Peyer's patch (tissue), 4 donors: ENCODE measurements around the gene SERINC5. TPM values are rescaled to one million over a fixed set of nuclear protein-coding genes. Genes with fewer than 3 reads are reported as not detected.

ENCODE experiments used
- DNase-seq, 3 donors: peaks; one replicate each; pipeline ENCODE4 v3.0.0-alpha.2; 2017 to 2019
- H3K27ac ChIP-seq, 4 donors: fragments of 200-600 bp; sonication (generic); one replicate each; pipeline ENCODE4 v1.5.1; 2016 to 2019
- H3K27me3 ChIP-seq, 2 donors: fragments of 200-600 bp; sonication (generic); one replicate each; pipeline ENCODE4 v1.5.1; 2019
- H3K36me3 ChIP-seq, 3 donors: fragments of 200-600 bp; sonication (generic); one replicate each; pipeline ENCODE4 v1.5.1; 2016 to 2019
- H3K4me1 ChIP-seq, 4 donors: fragments of 200-600 bp; sonication (generic); one replicate each; pipeline ENCODE4 v1.5.1; 2016 to 2019
- H3K4me3 ChIP-seq, 4 donors: fragments of 200-600 bp; sonication (generic); 1 replicate in 3 of 4; 2 replicates in 1 of 4; pipeline ENCODE4 v1.5.1; 2016 to 2019; ENCODE audit warnings: mild to moderate bottlenecking in 1 of 4
- H3K9me3 ChIP-seq, 4 donors: fragments of 200-600 bp; sonication (generic); one replicate each; pipeline ENCODE4 v1.5.1; 2016 to 2019; ENCODE audit warnings: mild to moderate bottlenecking in 1 of 4
- CTCF ChIP-seq, 6 experiments: fragments of 450-650 bp in 4 of 6; fragments of 200-600 bp in 2 of 6; sonication (generic) in 1 of 6; IDR thresholded peaks; one replicate each; pipeline ENCODE4 v1.5.1; 2017 to 2019; ENCODE audit warnings: antibody characterized with exemption in 6 of 6, mild to moderate bottlenecking in 3 of 6, moderate library complexity in 1 of 6
- POLR2A ChIP-seq, 2 donors: fragments of 450-650 bp; IDR thresholded peaks; one replicate each; pipeline ENCODE4 v1.5.1; 2017; ENCODE audit warnings: antibody characterized with exemption in 2 of 2, mild to moderate bottlenecking in 2 of 2, moderate library complexity in 2 of 2
- total RNA-seq, 4 donors: library from RNA; depleted of rRNA; stranded (reverse); fragments of >200 nt; gene quantifications; one replicate each; pipeline ENCODE4 v1.1.0, GENCODE V29; 2016

The SERINC5 gene
- total RNA-seq, 4 donors from 2014 or later, result 22.3 to 40.9 (median 30.3) TPM

- no peaks in the 10 kb centered on the region for H3K36me3 ChIP-seq
- no peak overlapping the region for H3K4me3 ChIP-seq
- TF ChIP-seq CTCF (IDR thresholded peaks at IDR 0.05), result no peak
- TF ChIP-seq POLR2A (IDR thresholded peaks at IDR 0.05), result no peak
Measured at GRCh38 chr5:80266566-80266965, 10.7 kb upstream of the SERINC5 start.

GRCh38 chr5:80260461-80260860 is 4.6 kb upstream of the SERINC5 start:
- no peak for TF ChIP-seq POLR2A (IDR thresholded peaks at IDR 0.05)
- TF ChIP-seq CTCF (IDR thresholded peaks at IDR 0.05), result no peak
- DNase-seq, result no peak

More at GRCh38 chr5:80266566-80266965, 10.7 kb upstream of the SERINC5 start:
- Histone ChIP-seq H3K4me1 (peaks cover 0 to 3% (median 0%) of the 10 kb centered on the region in 4 donors), H3K27ac (no peak overlapping the region), H3K9me3 (no peaks in the 10 kb centered on the region), H3K27me3 (no peaks in the 10 kb centered on the region)
- no peak for DNase-seq

GRCh38 chr5:80259511-80260203 is 3.8 kb upstream of the SERINC5 start:
- Histone ChIP-seq H3K36me3 (no peaks in the 10 kb centered on the region), H3K27me3 (no peaks in the 10 kb centered on the region), H3K27ac (no peak overlapping the region), H3K4me3 (no peak overlapping the region), H3K9me3 (no peaks in the 10 kb centered on the region), H3K4me1 (peaks cover 0 to 7% (median 4%) of the 10 kb centered on the region in 4 donors)
- DNase-seq, result no peak
- TF ChIP-seq POLR2A (IDR thresholded peaks at IDR 0.05) (no peak), CTCF (IDR thresholded peaks at IDR 0.05) (no peak)

More at GRCh38 chr5:80260461-80260860, 4.6 kb upstream of the SERINC5 start:
- H3K27ac ChIP-seq, result no peak overlapping the region
- no peak overlapping the region for H3K4me3 ChIP-seq
- no peaks in the 10 kb centered on the region for H3K9me3 ChIP-seq
- no peaks in the 10 kb centered on the region for H3K36me3 ChIP-seq
- H3K4me1 ChIP-seq, result peaks cover 0 to 7% (median 3%) of the 10 kb centered on the region in 4 donors
- H3K27me3 ChIP-seq, result no peaks in the 10 kb centered on the region

GRCh38 chr5:80255431-80255810 is 427 bp downstream of the SERINC5 start:
- peak overlapping the region; percentile 89 to 96 (median 95) for H3K27ac ChIP-seq
- TF ChIP-seq CTCF (IDR thresholded peaks at IDR 0.05) (no peak), POLR2A (IDR thresholded peaks at IDR 0.05) (no peak)
- H3K27me3 ChIP-seq, result no peaks in the 10 kb centered on the region
- H3K9me3 ChIP-seq, result no peaks in the 10 kb centered on the region
- DNase-seq, result peak; percentile 39 to 87 (median 84)
- peak overlapping the region; percentile 73 to 96 (median 92) for H3K4me3 ChIP-seq
- H3K4me1 ChIP-seq, result peaks cover 0 to 39% (median 10%) of the 10 kb centered on the region in 4 donors
- no peaks in the 10 kb centered on the region for H3K36me3 ChIP-seq

GRCh38 chr5:80254767-80255430 is 949 bp downstream of the SERINC5 start:
- peaks cover 0 to 44% (median 10%) of the 10 kb centered on the region in 4 donors for H3K4me1 ChIP-seq
- peak in 2 of 3 donors; percentile 25 to 51 for DNase-seq

More at GRCh38 chr5:80254767-80255430, 949 bp downstream of the SERINC5 start:
- H3K36me3 ChIP-seq, result no peaks in the 10 kb centered on the region
- no peak for TF ChIP-seq POLR2A (IDR thresholded peaks at IDR 0.05)
- no peak for TF ChIP-seq CTCF (IDR thresholded peaks at IDR 0.05)
- H3K27ac ChIP-seq, result peak overlapping the region; percentile 89 to 96 (median 95)
- H3K9me3 ChIP-seq, result no peaks in the 10 kb centered on the region
- no peaks in the 10 kb centered on the region for H3K27me3 ChIP-seq
- peak overlapping the region; percentile 73 to 96 (median 92) for H3K4me3 ChIP-seq
